Stimulated activated CD4-positive, alpha-beta T cell treated with anti-CD3 and anti-CD28 coated beads, Interleukin-4, amount 100 ng/mL, for 48 hours (primary cell): ENCODE data around the gene MFNG.

ENCODE experiments used
- DNase-seq, 2 donors: peaks; one replicate each; pipeline ENCODE4 v3.0.0-alpha.2; 2020; ENCODE audit warnings: low read depth in 2 of 2

MFNG gene

DNA sequence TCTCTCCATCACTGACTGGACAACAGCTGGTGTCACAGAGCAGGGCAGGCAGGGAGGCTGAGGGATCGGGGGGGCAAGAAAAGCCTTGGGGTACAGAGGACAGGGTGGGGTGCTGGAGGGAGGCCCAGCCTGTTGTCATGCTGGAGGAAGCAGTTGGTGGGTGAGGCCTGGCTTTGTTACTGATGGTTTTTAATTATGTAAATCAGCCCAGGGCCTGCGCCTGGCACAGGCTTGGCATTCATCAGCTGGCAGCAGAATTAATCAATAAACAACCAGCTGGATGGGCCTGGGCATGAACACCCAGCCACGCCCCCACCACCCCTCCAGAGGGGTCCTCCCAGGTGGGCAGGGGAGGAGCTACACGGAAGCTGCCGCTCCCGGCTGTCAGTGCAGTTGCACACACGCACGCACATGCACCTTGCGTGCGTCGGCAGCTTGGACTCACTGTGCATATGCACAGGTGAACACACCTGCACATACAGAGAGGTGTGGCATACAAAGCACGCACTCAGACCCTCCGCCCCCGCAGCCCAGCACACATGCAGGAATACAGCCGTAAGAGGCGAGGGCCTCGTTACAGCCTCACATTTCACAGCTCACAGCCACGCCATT, 37.6 kb downstream of the MFNG start:
- DNase-seq, result no peak

GRCh38 chr22:37445501-37445900, 40.7 kb downstream of the MFNG start:
- DNase-seq, result no peak

GRCh38 chr22:37443977-37444376, 42.2 kb downstream of the MFNG start:
- no peak for DNase-seq

DNA sequence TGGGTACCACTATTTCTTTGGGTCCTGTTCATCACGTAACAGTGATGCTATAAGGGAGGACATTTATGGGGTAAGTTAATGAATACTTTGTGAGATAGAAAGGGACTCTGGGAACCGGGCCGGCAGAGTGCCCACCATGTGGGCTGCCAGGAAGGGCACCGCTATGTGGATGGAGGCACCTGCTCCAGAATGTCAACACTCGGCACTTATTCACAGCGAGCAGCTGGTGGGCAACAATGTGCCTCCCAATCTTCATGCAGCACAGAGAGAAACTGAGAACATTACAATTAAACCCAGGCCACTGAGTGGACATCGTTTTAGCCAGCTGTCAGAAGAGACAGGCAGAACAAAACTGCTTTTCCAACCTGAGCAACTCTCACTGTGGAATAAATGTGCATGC, 43.1 kb downstream of the MFNG start:
- DNase-seq, result no peak

DNA sequence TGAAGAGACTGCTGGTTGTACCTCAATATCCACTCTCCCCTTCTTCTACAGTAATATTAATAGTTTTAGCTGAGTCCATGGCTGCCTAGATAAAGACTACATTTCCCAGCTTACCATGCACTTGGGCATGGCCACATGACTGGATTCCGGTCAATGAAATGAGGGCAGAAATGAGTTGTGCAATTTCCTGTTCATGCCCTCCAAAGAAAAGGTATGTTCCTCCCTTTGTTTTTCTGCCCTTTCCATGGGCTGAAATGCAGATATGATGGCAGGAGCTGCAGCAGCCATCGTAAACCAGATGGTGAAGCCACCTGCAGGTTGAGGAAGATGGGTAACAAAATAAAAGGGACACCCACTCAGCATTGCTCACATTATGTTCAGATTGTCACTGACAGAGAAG, 43.6 kb downstream of the MFNG start:
- no peak for DNase-seq

DNA sequence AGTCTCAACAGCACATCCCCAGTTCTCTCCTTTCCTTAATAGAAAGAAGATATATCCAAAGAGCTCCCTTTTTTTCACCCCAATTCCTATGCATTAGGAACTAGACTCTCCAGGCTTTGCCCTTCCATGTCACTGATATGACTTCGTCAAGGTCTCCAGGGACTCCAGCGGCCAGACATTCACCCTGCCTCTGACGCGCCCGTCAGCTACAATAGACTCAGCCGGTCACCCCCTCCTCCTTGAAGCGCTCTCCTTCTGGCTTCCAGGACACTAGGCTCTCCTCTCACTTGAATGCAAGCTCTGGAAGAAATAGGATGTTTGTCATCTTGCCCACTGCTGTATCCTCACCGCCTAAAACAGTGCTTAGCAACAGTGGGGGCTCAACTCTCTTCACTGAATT, 44.0 kb downstream of the MFNG start:
- no peak for DNase-seq

DNA sequence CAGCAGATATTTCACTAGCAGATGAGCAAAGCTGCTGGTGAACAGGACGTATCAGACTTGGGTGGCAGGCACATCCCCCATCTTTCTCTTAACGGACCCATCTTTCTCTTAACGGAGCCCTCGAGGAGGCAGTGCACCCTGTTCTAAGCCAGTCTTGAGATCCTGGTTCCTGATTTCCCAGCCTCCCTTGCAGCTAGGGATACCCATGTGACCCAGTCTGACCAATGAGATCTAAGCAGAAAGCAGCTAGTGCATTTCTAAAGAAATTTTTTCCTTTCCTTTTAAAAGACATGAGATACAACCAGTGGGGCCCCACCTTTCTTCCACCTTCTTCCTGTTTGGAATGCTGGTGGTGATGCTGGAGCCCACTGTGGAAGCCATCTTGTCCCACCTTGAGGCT, 45.3 kb downstream of the MFNG start:
- DNase-seq, result no peak

DNA sequence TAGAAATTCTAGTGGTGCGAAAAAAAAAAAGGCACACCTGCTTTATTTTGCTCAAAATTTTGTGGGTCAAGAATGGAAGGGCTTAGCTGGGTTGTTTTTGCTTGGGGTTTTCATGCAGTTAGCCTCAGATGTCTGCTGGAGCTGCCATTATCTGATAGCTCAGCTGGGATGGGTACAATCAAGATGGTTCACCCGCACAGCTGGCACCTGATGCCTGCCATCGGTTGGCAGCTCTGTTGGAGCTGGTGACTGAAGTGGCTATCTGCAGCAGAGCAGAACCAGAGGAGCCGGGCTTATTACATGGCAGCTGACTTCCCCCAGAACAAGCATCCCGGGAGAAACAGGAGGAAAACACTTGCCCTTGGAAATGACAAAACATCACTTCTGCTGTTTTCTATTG, 46.8 kb downstream of the MFNG start:
- DNase-seq, result no peak

DNA sequence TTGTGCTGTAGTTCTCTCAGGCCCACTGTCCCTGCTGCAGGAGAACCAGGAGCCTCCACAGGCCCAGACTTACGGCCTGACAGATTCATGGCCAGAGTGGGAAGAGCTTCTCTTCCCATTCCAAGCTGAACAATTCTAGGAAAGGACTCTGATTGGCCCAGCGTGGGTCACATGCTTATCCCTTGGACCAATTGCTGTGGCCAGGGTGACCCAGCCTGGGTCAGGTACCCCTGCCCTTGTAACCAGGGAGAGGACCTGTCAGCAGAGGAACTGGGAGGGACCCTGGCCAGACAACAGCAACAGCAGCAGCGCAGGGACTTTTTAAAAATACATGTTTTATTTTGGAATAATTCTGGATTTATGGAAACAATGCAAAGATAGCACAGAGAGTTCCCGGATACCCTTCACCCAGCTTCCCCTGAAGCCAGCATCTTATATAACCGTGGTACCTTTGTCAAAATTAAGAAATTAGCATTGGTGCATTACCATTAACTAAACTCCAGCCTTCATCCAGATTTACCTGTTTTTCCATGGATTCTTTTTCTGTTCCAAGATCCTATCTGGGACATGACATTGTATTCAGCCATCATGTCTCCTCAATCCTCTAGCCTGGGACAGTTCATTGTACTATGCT, 50.1 kb downstream of the MFNG start:
- DNase-seq, result no peak

- DNase-seq, result no peak
Measured at GRCh38 chr22:37433786-37434185, 52.4 kb downstream of the MFNG start.

DNA sequence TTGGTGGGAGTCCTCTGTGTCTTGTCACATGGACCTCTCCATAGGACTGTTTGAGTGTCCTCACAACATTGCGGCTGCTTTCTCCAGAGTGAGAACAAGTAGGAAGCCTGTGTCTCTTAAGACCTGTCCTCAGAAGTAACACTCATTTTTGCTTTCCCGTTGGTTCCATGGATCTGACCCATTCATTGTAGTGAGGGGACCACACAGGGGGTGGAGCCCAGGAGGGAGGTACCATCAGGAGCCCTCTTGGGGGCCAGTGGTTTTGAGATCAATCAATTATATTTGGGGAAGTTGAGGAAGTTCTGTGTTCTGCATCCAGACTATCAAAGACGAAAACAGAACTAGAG, 53.5 kb downstream of the MFNG start:
- DNase-seq, result no peak

DNA sequence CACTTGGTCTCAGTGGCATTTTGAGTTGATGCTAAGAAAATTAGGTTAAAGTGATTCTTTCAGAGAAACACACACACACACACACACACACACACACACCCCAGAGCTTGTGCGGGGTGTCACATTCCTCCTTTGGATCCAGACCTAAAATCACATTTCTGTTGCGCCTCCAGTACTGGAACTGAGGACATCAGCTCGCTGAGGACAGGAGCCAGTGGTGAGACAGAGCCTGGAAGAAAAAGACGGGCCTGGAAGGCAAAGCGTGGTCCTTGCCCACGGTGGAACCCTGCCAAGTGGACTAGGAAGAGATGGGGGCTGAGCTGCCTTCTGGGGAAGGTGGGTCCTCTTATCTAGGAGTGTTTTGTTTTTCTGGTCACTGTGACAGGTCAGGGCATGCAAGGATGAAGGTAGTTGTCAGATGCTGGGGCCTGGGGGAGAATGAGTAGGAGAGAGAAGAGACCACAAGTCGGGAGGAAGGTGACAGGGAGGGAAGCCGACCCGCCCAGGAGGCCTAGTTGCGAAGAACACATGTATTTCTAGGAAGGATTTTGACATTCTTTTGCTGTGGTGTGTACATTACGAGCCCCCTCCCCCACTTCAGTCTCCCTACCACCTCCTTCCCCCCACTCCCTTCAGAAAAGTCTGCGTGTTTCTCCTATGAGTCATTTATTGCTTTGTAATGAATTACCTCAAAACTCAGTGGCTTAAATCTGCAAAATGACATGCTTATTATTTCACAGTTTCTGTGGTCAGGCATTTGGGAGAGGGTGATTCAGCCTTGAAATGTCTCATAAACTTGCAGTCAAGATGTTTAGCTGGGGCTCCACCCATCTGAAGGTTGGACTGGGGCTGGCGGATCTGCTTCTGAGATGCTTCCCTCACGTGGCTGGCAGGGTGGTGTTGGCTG, 54.1 kb downstream of the MFNG start:
- DNase-seq, result peak; percentile 30 to 52

- DNase-seq, result no peak
Measured at GRCh38 chr22:37431366-37431765, 54.8 kb downstream of the MFNG start.

GRCh38 chr22:37430941-37431340, 55.2 kb downstream of the MFNG start:
- DNase-seq, result no peak

- DNase-seq, result peak; percentile 37 to 45
Measured at GRCh38 chr22:37428649-37429586, 57.3 kb downstream of the MFNG start.

GRCh38 chr22:37427711-37428635, 58.2 kb downstream of the MFNG start:
- no peak for DNase-seq

DNA sequence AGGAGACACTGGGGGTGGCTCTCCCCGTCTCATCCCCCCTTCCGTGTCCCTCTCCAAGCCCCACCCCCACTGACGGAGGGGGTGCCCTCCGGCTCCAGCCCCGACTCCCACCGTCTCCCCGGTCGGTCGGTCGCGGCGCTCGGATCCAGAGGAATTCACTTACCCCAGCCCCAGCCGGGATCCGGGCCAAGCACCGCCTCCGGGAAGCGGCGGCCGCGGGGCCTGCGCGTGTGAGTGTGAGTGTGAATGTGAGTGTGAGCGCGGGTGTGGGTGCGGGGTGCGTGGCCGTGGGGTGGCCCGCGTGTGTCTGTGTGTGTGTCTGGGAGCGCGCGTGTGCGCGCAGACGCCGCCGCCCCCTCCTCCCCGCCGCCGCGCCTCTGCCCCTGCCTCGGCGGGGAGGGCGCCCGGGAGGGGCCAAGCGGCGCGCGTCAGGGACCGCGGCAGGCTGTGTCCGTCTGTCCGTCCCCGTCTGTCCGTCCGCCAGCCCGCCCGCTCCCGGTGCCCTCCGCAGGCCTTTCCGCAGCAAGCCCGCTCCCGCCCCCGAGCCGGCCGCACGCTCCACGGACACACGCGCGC, 59.0 kb downstream of the MFNG start, which contains the start of gene ELFN2:
TSS of gene ELFN2 (minus strand) at position 345 of the 576 bp plus-strand sequence. CDS start 51,945 bp downstream, outside the sequence.
- DNase-seq, result no peak

- no peak for DNase-seq
Measured at GRCh38 chr22:37426706-37427134, 59.5 kb downstream of the MFNG start.

DNA sequence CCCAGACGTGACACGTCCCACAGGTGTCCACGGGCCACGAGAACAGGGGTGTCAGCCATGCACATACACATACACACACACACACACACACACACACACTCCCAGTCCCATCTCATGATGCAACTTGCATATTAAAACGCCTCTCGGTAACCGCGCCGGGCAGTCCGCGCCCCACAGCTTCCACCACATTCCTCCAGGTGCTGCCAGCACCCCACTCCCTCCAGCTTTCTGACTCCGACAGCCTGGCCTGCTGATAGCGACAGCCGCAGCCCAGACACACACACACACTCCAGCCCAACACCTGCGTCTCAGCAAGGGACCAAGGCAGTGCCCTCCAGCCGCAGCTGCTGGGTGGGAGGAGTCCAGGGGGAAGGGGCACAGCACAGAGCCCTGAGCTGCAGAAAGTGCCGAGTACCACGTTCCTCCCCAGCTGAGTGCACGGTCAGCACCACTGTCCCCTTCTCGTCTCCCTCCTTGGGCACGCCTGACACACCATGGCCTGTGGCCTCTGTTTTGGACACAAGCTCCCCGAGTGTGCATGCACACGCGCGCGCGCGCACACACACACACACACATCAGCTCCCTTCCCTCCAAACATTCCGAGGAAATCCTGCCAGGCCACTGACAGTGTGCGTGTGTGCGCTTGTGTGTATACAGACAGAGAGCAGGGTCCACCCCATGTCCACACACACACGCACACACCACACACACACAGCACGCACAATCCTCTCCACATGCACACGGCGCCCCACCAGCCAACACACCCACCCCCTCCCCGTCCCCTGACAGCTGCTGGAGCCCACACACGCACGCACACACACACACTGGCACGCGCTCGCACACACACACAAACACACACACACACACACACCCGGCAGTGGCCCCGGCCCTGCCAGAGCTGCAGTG, 60.1 kb downstream of the MFNG start:
- DNase-seq, result no peak
